GM12875 (cell line): ENCODE results near the gene ADISSP.
A peak's percentile ranks its signal among the peaks of the same experiment; 100 is the strongest.

ENCODE experiments used
- H3K4me3 ChIP-seq: one replicate; pipeline ENCODE4 v1.5.1; 2011; ENCODE audit warnings: low read depth, low read length, control low read depth
- TF ChIP-seq, protein P1 (sequence below): IDR thresholded peaks from 2 replicates; pipeline ENCODE4 v1.5.1; 2011; ENCODE audit warnings: low read depth, mild to moderate bottlenecking, control low read depth, inconsistent platforms, low read length, moderate library complexity, borderline replicate concordance; ENCODE audit not compliant: insufficient read depth

The ADISSP gene

DNA sequence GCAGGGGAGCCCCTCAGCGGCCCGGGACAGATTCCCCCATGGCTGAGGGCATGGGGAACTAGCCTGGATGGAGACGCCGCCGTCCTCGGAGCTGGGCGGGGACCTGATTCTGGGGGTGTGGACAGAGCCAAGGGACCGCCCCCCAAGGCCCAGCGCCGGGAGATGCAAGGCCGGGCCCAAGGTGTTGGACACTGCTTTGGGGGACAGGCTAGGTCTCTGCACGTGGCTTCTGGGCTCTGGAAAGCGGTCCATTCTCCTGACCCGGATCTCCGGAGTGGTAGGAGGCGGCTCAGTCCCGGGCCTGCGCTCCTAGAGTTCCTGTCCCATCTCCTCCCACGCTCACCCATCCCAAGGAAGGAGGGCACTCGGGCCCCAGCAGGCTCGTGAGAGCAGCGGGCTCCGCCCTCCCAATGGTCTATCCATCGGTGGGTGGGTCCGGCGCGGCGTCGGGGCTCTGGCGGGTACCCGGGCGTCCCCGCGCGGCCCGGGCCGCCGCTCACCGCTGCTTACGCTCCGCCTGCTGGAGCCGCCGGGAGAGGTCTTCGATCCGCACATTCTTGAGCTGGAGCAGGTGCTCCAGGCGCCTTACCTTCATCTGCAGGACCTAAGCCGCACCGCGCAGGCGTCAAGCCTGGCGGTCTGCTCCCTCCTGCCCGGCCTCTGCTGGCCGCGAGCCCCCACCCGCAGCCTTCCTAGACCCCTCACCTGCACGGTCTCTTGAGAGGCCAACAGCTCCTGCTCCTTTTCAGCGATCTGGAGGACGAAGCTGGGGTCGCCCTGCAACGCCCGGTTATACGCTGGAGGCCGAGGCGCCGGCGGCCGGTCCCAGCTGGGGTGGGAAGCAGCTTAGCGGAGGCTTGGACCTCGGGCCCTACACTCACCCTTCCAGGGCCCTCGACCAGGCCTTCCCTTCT lies 10.4 kb upstream of the ADISSP start:
- TF ChIP-seq, protein P1, sequence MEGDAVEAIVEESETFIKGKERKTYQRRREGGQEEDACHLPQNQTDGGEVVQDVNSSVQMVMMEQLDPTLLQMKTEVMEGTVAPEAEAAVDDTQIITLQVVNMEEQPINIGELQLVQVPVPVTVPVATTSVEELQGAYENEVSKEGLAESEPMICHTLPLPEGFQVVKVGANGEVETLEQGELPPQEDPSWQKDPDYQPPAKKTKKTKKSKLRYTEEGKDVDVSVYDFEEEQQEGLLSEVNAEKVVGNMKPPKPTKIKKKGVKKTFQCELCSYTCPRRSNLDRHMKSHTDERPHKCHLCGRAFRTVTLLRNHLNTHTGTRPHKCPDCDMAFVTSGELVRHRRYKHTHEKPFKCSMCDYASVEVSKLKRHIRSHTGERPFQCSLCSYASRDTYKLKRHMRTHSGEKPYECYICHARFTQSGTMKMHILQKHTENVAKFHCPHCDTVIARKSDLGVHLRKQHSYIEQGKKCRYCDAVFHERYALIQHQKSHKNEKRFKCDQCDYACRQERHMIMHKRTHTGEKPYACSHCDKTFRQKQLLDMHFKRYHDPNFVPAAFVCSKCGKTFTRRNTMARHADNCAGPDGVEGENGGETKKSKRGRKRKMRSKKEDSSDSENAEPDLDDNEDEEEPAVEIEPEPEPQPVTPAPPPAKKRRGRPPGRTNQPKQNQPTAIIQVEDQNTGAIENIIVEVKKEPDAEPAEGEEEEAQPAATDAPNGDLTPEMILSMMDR: no peak
- H3K4me3 ChIP-seq: peak overlapping the region; percentile 27

- TF ChIP-seq, protein P1: no peak
- no peak overlapping the region for H3K4me3 ChIP-seq
Observed at GRCh38 chr20:3777381-3777715, 9.8 kb upstream of the ADISSP start.

DNA sequence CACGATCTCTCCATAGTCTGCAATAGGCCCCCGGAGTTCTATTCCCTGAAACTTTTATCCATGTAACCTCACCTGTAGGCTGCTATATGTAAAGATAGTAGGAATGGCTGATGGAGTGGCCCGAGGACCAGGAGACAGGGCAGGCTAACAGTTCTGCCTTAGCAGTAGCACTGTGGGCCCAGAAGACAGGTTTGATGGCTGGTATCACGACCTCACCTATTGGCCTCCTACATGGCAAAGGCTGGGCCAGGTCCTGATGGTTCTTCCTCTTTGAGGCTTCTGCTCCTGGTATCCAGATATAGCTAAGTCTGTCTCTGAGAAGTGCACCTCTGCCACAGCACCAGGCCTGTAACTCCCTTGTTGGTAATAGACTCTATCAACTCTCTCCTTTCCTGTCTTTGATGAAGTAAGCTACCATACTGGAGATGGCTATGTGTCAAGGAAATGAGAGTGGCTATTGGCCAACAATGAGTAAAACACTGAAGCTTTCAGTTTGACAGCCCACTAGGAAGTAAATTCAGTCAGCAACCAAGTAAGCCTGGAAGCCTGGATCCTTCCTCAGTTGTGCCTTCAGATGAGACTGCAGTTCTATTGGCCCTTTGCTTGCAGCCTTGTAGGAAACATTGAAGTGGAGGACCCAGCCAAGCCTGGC lies 8.0 kb upstream of the ADISSP start:
- H3K4me3 ChIP-seq: no peak overlapping the region
- TF ChIP-seq, protein P1: no peak

DNA sequence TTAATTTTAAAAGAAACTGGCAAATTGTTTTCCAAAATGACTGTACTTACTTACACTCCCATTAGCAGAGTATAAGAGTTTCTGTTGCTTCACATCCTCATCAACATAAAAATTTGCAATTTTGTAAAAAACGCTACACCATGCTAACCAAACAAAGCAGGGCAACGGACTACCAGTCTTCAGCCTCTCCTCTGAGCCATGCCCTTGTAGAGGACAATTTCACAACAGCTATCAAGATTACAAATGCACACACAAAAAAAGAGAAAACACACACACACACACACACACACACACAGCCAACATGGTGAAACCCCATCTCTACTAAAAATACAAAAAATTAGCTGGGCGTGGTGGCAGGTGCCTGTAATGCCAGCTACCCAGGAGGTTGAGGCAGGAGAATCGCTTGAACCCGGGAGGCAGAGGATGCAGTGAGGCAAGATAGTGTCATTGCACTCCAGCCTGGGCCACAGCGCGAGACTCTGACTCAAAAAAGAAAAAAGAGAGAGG lies 4.1 kb upstream of the ADISSP start:
- TF ChIP-seq, protein P1: no peak

GRCh38 chr20:3768342-3769130 lies 983 bp upstream of the ADISSP start:
- TF ChIP-seq, protein P1: peak; percentile 62
- H3K4me3 ChIP-seq: peak overlapping the region; percentile 59

More for the DNA sequence above, 4.1 kb upstream of the ADISSP start:
- H3K4me3 ChIP-seq: no peak overlapping the region

DNA sequence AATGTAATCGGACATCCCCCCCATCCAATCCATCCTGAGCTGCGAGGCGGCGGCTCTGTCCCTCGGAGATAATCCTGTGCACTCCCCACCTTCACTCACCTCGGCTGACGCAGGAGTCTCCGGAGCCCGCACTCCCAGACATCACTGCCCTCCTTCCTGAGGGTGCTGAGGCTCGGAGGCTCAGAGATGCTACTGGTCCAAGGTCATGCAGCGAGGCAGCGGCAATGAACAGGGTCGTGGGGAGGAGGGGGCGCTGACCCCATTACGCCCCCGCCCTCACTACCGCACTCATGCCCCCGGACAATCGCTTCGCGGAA lies 485 bp downstream of the ADISSP start:
- TF ChIP-seq, protein P1: no peak
- peak overlapping the region; percentile 75 for H3K4me3 ChIP-seq
